Measurements from ENCODE around the gene MMP13. TPM values are rescaled to one million over a fixed set of nuclear protein-coding genes. Genes with fewer than 3 reads are reported as not detected.

Gene MMP13
- total RNA-seq, 4 donors from 2014 or later = not detected

- Histone ChIP-seq H3K27ac (no peak overlapping the region), H3K27me3 (no peaks in the 10 kb centered on the region), H3K4me3 (no peak overlapping the region), H3K4me1 (peaks cover 0 to 37% (median 0%) of the 10 kb centered on the region in 4 donors), H3K9me3 (no peaks in the 10 kb centered on the region), H3K36me3 (no peaks in the 10 kb centered on the region)
- no peak for DNase-seq
- TF ChIP-seq POLR2A (IDR thresholded peaks at IDR 0.05) (no peak), CTCF (IDR thresholded peaks at IDR 0.05) (no peak)
These were observed 30.6 kb downstream of the MMP13 start for GRCh38 chr11:102924851-102925380.

GRCh38 chr11:102921587-102922220 is 33.8 kb downstream of the MMP13 start:
- H3K4me1 ChIP-seq = peaks cover 0 to 11% (median 0%) of the 10 kb centered on the region in 4 donors
- no peak overlapping the region for H3K4me3 ChIP-seq
- DNase-seq = no peak
- H3K36me3 ChIP-seq = no peaks in the 10 kb centered on the region
- TF ChIP-seq CTCF (IDR thresholded peaks at IDR 0.05) = no peak
- TF ChIP-seq POLR2A (IDR thresholded peaks at IDR 0.05) = no peak
- no peak overlapping the region for H3K27ac ChIP-seq
- H3K9me3 ChIP-seq = no peaks in the 10 kb centered on the region
- no peaks in the 10 kb centered on the region for H3K27me3 ChIP-seq

GRCh38 chr11:102920118-102920684 is 35.3 kb downstream of the MMP13 start:
- Histone ChIP-seq H3K36me3 (no peaks in the 10 kb centered on the region), H3K4me3 (no peak overlapping the region), H3K27ac (no peak overlapping the region), H3K9me3 (no peaks in the 10 kb centered on the region), H3K4me1 (no peaks in the 10 kb centered on the region), H3K27me3 (no peaks in the 10 kb centered on the region)
- no peak for DNase-seq
- no peak for TF ChIP-seq POLR2A (IDR thresholded peaks at IDR 0.05)
- no peak for TF ChIP-seq CTCF (IDR thresholded peaks at IDR 0.05)

- Histone ChIP-seq H3K4me1 (no peaks in the 10 kb centered on the region), H3K36me3 (no peaks in the 10 kb centered on the region), H3K27me3 (no peaks in the 10 kb centered on the region), H3K9me3 (no peaks in the 10 kb centered on the region), H3K4me3 (no peak overlapping the region), H3K27ac (no peak overlapping the region)
- no peak for DNase-seq
- no peak for TF ChIP-seq CTCF (IDR thresholded peaks at IDR 0.05)
- no peak for TF ChIP-seq POLR2A (IDR thresholded peaks at IDR 0.05)
These were observed 40.5 kb downstream of the MMP13 start for GRCh38 chr11:102915044-102915375.

GRCh38 chr11:102914238-102915043 is 41.1 kb downstream of the MMP13 start:
- Histone ChIP-seq H3K9me3 (no peaks in the 10 kb centered on the region), H3K27me3 (no peaks in the 10 kb centered on the region), H3K4me1 (no peaks in the 10 kb centered on the region), H3K4me3 (no peak overlapping the region), H3K36me3 (no peaks in the 10 kb centered on the region), H3K27ac (no peak overlapping the region)
- peak in 1 of 3 donors; percentile 54 for DNase-seq
- TF ChIP-seq CTCF (IDR thresholded peaks at IDR 0.05) (peak in 4 of 6 experiments; percentile 27 to 72 (median 69)), POLR2A (IDR thresholded peaks at IDR 0.05) (no peak)
